Activated naive CD8-positive, alpha-beta T cell treated with anti-CD3 and anti-CD28 coated beads, Interleukin-2, amount 50 U/mL, for 16 hours (primary cell): ENCODE measurements around the gene CREB3L2.
A peak's percentile ranks its signal among the peaks of the same experiment; 100 is the strongest.
"Not testable (repeated sequence)": the region's sequence is repeated elsewhere in the genome, so short reads cannot be mapped to it uniquely, and the experiment has no call there.

ENCODE experiments used
- DNase-seq: peaks from one replicate; pipeline ENCODE4 v3.0.0-alpha.2; 2020; ENCODE audit warnings: low read depth, low spot score

The CREB3L2 gene

DNA sequence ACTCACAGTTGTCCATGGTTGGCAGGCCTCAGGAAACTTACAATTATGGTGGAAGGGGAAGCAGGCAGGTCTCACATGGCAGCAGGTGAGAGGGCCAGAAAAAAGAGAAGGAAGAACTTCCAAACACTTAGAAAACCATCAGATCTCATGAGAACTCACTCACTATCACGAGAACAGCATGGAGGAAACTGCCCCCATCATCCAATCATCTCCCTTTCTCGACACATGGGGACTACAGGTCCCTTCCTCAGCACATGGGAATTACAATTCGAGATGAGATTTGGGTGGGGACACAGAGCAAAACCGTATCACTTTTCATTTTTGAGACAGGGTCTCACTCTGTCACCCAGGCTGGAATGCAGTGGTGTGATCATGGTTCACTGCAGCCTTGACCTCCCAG, 12.3 kb upstream of the CREB3L2 start:
- DNase-seq = not testable (repeated sequence)

GRCh38 chr7:138009350-138009653, 7.4 kb upstream of the CREB3L2 start:
- DNase-seq = no peak

DNA sequence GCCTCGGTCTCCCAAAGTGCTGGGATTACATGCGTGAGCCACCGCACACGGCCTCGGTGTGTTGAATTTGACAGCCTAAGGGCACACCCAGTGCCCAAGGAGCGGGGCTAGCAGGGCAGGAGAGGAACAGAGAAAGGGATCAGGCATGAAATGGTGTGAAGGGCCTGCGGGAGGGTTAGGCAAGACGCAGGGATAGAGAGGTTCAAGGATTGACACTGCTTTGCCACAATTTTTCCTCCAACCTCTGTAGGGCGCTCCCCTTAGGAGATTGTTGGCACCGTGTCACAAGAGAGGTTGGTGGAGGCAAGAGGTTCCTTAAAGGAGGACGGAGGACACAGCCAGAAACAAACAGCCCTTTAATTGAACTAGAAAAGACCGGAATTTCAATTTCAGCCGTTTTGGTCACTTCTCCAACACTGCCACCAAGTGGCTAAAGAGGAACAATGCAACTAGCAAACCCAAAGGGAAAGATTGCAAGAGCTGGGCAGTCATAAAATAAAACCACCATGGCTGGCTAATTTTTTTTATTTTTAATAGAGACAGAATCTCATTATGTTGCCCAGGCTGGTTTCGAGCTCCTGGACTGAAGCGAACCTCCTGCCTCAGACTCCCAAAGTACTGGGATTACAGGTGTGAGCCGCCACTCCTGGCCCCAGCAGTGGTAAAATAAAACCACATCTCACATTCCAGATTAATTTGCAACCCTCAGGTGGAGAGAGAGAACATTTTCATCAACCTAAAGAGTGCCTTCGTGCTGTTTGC, 6.9 kb upstream of the CREB3L2 start:
- no peak for DNase-seq

- no peak for DNase-seq
Observed at GRCh38 chr7:138008019-138008587, 6.2 kb upstream of the CREB3L2 start.

- no peak for DNase-seq
Observed at GRCh38 chr7:138006106-138006505, 4.2 kb upstream of the CREB3L2 start.

GRCh38 chr7:138004936-138005335, 3.0 kb upstream of the CREB3L2 start:
- DNase-seq = no peak

DNA sequence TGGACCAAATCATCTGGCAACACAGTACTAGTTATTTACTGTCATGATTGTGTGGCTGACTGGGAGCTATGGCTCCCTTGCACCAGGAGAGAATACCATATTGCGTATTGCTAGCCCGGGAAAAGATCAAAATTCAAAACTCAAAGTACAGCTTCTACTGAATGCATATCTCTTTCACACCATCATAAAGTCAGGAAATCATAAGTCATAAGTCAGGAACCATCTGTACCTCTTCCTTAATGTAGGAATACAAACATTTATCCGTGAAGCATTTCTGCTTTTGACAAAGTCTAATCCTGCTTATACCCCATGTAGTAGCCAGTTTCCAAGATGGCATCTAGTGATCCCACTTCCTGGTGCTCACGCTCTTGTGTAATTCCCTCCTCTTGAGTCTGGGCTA, 2.2 kb upstream of the CREB3L2 start:
- no peak for DNase-seq

DNA sequence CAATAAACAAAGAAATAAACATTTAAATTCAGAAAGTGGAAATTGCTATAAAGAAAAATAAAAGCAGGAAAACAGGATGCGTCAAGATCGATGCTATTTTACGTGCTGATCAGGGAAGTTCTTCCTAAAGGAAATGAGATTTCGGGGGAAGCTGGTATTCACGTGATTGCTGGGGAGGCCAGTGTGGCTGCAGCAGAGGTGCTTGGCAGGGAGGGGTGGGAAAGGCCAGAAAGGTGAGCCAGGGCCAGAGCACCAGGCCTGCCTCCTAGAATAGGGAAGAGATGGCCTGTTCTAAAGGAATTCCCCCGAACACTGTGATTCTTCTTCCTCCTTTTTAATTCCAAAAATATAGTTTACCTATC, 923 bp upstream of the CREB3L2 start:
- no peak for DNase-seq

DNA sequence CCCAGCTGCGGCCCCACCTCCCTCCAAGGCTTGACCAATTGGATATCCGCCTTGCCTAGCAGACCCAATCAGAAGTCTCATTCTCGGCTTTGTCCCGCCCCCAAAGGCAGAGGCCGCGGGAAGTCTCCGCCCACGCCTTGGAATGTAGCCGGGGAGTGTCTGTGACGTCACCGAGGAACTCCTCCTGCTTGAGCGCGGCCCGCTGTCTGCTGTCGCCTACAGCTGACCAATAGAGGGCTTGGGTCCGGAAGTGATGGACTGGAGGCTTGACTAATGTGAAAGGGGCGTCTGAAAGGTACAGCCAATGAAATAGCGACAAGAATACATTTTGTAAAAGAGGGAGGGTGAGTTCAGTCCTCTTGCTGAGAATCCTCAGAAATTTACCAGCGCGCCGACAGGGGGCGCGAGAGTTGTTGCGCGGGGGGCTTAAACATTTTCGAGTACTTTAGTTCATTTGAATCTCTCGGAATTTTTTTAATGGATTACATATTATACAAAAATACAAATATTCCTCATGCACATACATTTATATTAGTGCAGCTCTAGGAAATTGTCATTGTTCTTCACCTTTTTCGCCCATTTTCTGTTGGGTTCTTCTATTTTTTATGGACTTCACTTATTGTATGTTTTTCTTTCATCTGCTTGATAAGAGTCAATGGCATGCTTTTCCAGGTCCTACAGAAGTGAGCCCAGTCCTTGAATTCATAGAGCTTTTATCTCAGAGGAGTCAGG, 376 bp upstream of the CREB3L2 start:
- peak; percentile 93 for DNase-seq

GRCh38 chr7:138000081-138000701, 1.7 kb downstream of the CREB3L2 start:
- no peak for DNase-seq

GRCh38 chr7:137999496-138000080, 2.3 kb downstream of the CREB3L2 start:
- DNase-seq = no peak

- no peak for DNase-seq
Observed at GRCh38 chr7:137998250-137998649, 3.6 kb downstream of the CREB3L2 start.

DNA sequence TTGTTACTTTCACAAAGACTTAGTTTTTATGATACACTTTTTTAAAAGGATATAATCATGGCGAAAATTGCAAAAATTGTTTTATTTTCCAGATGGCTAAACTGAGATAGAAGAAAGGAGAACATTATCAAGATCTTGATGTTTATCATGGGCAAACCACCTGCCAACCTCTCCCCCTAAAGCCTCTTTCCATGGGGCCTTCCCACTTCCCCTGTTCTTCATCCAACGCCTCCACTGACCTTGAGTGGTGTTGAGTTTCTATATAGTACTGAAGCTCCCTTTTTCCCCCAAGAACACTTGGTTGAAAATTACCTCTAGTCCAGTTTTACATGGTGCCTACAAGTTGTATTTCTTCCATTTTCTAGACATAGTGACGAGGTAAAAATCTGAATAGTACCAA, 5.0 kb downstream of the CREB3L2 start:
- DNase-seq = no peak

DNA sequence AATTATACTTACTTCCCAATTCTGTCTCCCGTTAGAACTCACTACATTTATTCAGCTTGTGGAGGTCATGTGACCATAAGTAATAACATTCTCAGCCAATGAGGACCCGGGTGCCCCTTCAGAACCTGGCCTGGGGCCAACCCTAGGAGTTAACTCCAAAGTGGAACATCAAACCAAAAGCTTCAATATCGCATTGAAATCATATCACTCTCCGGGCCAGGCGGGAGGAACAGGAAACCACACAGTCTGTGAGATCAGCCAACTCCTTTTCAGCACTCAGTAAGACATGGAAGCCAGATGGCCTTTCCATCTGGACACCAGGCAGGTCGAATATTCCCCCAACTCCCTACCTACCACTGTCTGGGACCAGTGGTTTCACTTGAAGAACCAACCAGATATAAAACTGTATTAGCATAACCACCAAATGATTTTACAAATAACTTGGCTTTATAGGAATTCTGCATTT, 5.5 kb downstream of the CREB3L2 start:
- DNase-seq = no peak

GRCh38 chr7:137994216-137994615, 7.7 kb downstream of the CREB3L2 start:
- no peak for DNase-seq

- DNase-seq = no peak
Observed at GRCh38 chr7:137993395-137993743, 8.5 kb downstream of the CREB3L2 start.

DNA sequence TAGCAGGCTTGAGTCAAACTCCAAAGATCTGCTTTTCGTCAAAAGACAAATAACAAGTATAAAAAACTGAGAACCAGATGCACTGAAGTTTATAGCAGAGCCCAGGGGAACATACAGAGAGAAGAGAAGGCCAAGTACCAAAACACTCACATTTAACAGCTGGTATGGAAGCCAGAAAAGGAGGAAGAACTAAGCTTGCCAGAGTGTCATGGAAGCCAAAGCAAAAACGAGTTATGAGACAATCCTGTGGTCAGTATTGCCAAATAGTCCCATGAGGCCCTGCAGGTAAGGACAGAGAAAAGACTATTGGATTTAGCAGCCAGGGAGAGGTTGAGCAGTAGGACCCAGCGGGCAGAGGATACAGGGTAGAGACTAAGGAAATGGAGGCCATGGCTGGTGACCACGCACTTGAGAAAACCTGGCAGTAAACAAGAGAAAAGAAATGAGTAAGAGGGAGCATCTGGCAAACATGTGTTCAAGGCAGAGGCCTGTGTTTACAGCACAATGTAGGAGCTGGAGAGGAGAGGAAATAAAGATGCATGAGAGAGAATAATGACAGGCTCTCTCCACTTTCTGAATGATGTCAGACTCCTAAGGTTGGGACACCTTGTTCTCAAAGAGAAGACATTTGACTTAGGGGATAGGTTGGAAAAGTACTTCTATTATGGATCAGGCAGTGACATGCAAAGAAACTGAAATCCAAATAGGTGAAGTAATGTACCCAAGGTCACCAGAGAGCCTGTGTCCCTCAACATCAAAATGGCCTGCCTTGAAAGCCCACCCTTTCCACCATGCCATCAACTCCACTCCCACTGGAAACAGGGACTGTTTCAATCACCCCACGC, 9.1 kb downstream of the CREB3L2 start:
- DNase-seq = no peak

DNA sequence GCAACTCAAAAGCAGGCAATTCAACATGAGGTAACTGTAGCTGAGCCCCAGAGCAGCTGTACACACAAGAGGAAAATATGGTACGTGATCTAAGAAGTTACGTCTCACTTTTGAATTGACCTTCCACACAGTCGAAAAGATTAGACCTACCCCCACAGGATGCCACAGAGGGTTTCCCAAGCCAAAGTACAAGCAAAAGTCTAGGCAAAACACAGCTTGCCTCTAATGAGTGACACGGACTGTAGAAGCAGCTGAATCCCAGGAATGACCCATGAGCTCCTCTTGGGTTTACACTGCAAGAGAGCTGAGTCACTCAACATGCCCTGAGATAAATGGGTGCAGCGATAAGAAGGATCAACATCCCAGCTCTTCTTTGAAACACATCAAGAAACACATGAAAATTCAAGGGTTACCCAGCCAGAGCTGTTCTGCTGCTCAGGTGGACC, 9.8 kb downstream of the CREB3L2 start:
- no peak for DNase-seq

DNA sequence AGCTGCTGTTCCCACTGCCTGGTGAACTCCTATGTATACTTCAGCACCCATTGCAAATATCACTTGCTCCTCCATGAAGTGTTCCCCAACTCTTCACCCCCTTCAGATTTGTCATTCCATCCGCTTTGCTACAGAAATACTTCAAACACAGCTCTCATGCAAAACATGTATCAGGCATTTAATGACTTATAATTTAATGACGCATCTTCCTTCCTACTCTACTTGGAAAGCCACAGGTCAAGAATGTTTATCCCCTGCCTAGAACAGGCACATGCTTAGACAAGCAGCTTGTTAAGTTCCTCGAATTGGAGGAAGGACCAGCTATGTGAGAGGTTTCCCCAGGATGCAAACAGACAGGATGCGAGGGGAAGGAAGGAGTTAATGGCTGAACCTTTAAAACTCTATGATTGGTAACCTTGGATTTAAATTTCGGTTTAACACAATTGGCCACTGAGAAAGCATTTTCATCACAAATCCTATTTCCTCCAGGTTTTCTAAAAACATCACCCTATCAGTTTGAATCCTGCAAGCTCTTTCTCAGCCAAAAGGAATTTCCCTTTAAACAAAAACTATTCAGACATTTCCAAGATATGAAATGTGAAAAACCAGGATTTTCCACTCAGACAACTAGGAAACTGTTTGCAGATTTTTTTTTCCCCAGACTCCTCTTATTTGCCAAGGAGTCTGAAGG, 11.5 kb downstream of the CREB3L2 start:
- DNase-seq = no peak

GRCh38 chr7:137989590-137989989, 12.3 kb downstream of the CREB3L2 start:
- no peak for DNase-seq

- DNase-seq = no peak
Observed at GRCh38 chr7:137989094-137989493, 12.8 kb downstream of the CREB3L2 start.
